ENCODE data around the gene MRPL40.
A peak's percentile ranks its signal among the peaks of the same experiment; 100 is the strongest.

MRPL40 gene

GRCh38 chr22:19472233-19472632 is 39.9 kb downstream of the MRPL40 start:
- DNase-seq = no peak
- Histone ChIP-seq H3K4me3 (ENCODE audit: low read depth, low read length) (no peak overlapping the region), H3K27ac (no peak overlapping the region), H3K9me3 (ENCODE audit: severe bottlenecking) (no peaks in the 10 kb centered on the region), H3K27me3 (ENCODE audit: insufficient read depth, low read depth, severe bottlenecking) (no peaks in the 10 kb centered on the region), H3K36me3 (peaks cover 76% of the 10 kb centered on the region)
- no peak for TF ChIP-seq CTCF (IDR thresholded peaks at IDR 0.05; ENCODE audit: low read depth, low read length)

GRCh38 chr22:19473578-19473977 is 41.2 kb downstream of the MRPL40 start:
- Histone ChIP-seq H3K4me3 (ENCODE audit: low read depth, low read length) (no peak overlapping the region), H3K36me3 (peaks cover 63% of the 10 kb centered on the region), H3K27ac (no peak overlapping the region), H3K9me3 (ENCODE audit: severe bottlenecking) (no peaks in the 10 kb centered on the region), H3K27me3 (ENCODE audit: insufficient read depth, low read depth, severe bottlenecking) (no peaks in the 10 kb centered on the region)
- peak; percentile 22 for DNase-seq
- TF ChIP-seq CTCF (IDR thresholded peaks at IDR 0.05; ENCODE audit: low read depth, low read length) = peak; percentile 35

DNA sequence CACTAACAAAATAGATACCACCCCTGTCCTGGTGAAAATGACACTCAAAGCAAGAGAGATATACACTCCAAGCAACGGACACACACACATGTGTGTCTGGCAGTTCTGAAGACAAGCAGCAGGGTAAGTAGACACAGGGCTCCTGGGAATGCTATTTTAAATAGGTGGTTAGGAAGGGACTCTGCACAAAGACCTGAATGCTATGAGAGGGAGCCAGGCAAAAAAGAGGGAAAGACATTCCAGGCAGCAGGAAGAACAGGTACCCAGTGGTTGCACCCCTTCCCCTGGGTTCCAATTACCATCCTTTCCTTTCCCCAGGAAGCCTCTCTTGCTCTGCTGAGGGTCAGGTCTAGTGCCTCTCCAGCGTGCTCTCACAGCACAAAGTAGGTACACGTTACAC is 43.7 kb downstream of the MRPL40 start:
- Histone ChIP-seq H3K27ac (no peak overlapping the region), H3K4me3 (ENCODE audit: low read depth, low read length) (no peak overlapping the region), H3K36me3 (peaks cover 41% of the 10 kb centered on the region), H3K27me3 (ENCODE audit: insufficient read depth, low read depth, severe bottlenecking) (no peaks in the 10 kb centered on the region), H3K9me3 (ENCODE audit: severe bottlenecking) (no peaks in the 10 kb centered on the region)
- no peak for TF ChIP-seq CTCF (IDR thresholded peaks at IDR 0.05; ENCODE audit: low read depth, low read length)
- no peak for DNase-seq

GRCh38 chr22:19477321-19478044 is 45.1 kb downstream of the MRPL40 start:
- H3K4me3 ChIP-seq (ENCODE audit: low read depth, low read length) = peak overlapping the region; percentile 80; the same call in 1 of the 2 replicates
- no peaks in the 10 kb centered on the region for H3K9me3 ChIP-seq (ENCODE audit: severe bottlenecking)
- H3K27me3 ChIP-seq (ENCODE audit: insufficient read depth, low read depth, severe bottlenecking) = no peaks in the 10 kb centered on the region
- peaks cover 44% of the 10 kb centered on the region for H3K36me3 ChIP-seq
- no peak for DNase-seq
- H3K27ac ChIP-seq = no peak overlapping the region
- no peak for TF ChIP-seq CTCF (IDR thresholded peaks at IDR 0.05; ENCODE audit: low read depth, low read length)

- peak overlapping the region; percentile 80 for H3K4me3 ChIP-seq (ENCODE audit: low read depth, low read length)
- H3K36me3 ChIP-seq = peaks cover 45% of the 10 kb centered on the region
- H3K27ac ChIP-seq = peak overlapping the region; percentile 98
- H3K9me3 ChIP-seq (ENCODE audit: severe bottlenecking) = no peaks in the 10 kb centered on the region
- TF ChIP-seq CTCF (IDR thresholded peaks at IDR 0.05; ENCODE audit: low read depth, low read length) = no peak
- no peak for DNase-seq
- H3K27me3 ChIP-seq (ENCODE audit: insufficient read depth, low read depth, severe bottlenecking) = no peaks in the 10 kb centered on the region
Observed at GRCh38 chr22:19478045-19478900, 45.9 kb downstream of the MRPL40 start.

Measured in WERI-Rb-1 (cell line).